Activated CD4-positive, alpha-beta T cell treated with anti-CD3 and anti-CD28 coated beads, Interleukin-2, amount 50 U/mL, for 1 hour (primary cell): ENCODE measurements around the gene ZIC5.

ENCODE experiments used
- DNase-seq: peaks from one replicate; pipeline ENCODE4 v3.0.0-alpha.2; 2020

ZIC5 gene

DNA sequence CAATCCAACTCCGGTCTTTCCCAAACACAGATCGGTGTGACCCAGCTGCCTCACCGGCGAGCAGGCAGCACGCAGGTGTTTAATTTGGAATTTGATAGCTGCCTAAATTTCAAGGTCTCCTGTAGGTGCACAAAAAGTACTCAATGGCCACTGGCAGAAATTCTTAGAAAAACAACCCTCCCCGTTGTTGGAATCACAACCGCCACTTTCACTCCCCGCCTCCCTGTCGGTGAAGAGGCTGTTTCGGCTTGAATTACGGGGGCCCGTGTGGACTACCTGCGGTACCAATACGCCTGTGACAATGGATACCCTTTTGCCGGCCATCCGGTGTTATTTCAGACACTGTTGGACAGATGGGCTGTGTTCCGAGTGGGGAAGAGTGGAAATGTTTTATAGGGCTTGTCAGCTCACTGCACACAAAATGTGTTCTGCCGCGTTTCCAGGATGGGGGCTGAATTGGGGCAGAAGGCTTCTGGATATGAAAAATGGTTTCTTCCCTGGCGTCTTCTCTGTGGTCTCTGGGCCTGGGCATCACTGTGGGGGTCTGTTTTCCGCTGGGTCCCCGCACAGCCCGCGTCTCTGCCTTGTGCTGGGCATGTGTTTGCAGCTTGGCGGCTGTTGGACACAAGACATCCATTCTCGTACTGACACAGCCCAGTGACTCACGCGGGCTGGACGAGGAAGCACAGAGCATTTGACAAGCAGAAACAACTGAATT is 45.4 kb downstream of the ZIC5 start:
- no peak for DNase-seq

DNA sequence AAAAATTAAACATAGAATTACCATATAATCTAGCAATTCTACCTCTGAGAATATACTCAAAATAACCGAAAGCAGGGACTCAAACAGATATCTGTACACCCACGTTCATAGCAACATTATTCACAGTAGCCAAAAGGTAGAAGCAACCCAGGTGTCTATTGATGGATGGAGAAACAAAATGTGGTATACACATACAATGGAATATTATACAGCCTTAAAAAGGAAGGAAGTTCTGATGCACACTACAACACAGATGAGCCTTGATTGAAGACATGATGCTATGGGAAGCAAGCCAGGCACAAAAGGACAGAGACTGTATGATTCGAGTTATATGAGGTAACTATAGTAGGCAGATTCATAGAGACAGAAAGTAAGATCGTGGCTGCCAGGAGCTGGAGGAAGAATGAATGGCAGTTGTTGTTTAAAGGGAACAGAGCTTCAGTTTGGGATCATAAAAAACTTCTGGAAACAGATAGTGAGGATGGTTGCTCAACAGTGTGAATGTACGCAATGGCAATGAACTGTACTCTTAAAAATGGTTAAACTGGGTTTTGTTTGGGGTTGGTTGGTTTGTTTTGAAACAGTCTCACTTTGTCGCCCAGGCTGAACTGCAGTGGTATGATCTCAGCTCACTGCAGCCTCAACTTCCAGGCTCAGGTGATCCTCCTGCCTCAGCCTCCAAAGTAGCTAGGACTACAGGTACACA is 47.5 kb downstream of the ZIC5 start:
- DNase-seq, result no peak

DNA sequence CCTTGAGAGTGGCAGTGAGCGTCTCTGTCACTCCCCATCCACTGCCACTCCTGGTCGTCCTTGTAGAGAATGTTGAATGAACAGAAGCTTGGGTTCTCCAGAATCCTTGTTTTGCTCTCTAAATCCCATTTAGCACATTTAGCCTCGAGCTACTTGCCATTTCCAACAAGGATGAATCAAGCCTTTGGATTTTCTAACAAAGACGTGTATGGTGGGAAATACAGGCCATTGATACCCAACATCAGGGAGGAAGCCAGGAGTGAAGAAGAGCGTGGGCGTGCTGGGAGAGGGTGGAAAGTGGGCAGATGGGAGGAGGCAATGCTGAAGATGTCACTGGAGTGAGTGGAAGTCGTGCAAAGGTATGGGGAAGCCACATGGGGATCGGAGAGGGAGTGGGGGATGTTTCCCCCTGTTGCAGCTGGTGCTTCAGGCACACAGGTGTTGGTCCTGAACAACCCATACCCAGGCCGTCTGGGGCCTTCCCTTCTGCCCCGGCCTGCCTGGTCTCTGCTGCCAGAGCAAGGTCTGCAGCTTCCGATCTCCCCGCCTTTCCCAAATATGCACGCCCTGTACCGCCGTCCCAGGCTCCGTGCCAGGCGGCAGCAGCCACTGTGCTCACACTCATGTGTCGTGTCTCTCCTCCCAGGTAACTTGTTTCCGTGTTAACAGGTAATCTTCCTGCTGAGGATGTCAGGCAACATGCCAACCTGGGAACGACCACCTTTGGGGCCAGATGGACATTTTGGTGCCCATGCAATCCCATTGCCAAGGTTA is 48.7 kb downstream of the ZIC5 start:
- DNase-seq, result no peak

DNA sequence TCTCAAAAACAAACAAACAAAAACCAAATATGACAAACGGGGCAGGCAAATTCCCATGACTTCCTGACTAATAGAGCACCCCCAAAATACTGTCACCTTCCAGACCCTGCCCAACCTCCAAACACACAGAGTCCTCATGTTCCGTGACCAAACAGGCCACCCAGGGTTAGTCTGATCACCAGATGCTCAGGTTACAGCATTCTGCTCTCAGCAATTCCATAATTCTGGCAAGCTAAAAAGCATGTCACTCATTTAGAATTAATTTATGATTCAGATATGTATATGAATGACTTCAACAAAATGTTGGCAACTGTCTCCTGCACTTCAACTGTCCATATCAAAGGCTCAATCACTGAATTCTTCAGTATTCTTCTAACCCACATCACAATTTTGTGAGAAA is 52.4 kb downstream of the ZIC5 start:
- DNase-seq, result no peak

DNA sequence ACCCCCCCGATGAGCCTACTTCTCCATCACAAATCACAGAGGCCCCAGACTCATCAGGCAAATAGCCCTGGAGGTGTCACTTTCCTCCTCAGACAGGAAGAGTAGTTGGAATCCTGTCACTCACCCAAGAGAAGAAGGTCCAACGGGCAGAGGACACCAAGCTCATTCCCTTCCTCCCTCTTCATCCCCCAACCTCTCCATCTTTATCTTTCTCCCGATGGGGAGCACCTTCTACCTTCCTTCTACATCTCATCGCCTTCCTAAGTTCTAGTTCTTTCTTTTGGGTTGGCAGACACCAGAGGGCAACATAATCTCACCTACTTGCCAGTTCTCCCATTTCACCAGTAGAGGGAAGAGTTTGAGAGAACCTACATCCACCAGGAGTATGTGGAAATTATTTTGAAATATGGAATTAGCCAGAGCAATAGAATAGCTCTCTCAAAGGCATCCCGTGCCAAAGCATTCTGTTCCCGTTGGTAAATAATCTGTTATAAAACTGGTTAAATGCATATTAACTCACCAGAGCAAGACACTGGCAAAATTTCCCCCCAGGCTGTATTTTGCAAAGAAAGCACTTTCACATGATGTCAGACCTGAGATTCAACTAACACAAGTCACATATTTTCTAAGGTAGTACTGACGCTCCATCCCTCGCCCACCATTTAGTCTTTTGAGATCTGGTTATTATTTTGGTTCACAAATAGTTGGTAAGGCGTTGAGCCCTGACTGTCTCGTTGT is 55.0 kb downstream of the ZIC5 start:
- DNase-seq, result no peak

DNA sequence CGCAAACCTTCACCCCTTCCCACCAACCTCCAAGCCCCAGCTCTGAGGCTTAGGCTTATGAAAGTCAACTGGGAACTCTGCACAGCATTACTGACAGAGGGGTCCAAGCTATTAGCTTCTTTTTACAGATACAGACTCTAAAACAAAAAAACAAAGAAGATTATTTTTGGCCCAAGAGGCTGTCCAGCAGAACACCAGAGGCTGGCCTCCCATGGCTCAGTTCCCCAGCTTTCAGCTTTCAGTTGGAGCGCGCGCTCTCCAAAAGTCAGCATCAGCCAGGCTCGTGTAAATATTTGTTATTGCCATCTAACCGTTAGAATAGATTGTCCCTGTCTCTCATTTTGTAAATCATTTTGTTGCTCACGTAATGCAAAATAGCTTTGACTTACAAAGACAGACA is 58.4 kb downstream of the ZIC5 start:
- no peak for DNase-seq
